SK-N-SH (cell line): ENCODE results near the gene SH3TC1. TPM values are rescaled to one million over a fixed set of nuclear protein-coding genes. Genes with fewer than 3 reads are reported as not detected.

Experiments
- CTCF ChIA-PET: fragments of 300-600, 350-600 bp; formaldehyde crosslinking; extraction: SDS; loops from one replicate; lab custom pipeline; 2021; lab: Yijun Ruan, JAX
- POLR2A ChIA-PET: fragments of 350-600 bp; sonication (Branson Sonifier 250); formaldehyde crosslinking; extraction: SDS; loops from one replicate; lab custom pipeline; 2020; ENCODE audit warnings: antibody characterized with exemption, inconsistent platforms; lab: Yijun Ruan, JAX
- DNase-seq: peaks from one replicate; pipeline ENCODE4 v3.0.0; 2012
- H2AFZ ChIP-seq: fragments of 200-600 bp; sonication (generic); 2 replicates; pipeline ENCODE4 v1.8.1; 2016; ENCODE audit warnings: antibody characterized with exemption, mild to moderate bottlenecking, low read depth
- H3F3A ChIP-seq: fragments of 200-600 bp; sonication (generic); replicated peaks from 2 replicates; pipeline ENCODE3; 2016; ENCODE audit warnings: antibody characterized with exemption, mild to moderate bottlenecking; ENCODE audit not compliant: insufficient read depth
- H3K27ac ChIP-seq, 2 experiments: fragments of 200-500 bp in 1 of 2; fragments of 200-600 bp in 1 of 2; sonication (Bioruptor generic) in 1 of 2; sonication (generic), shearing (Covaris generic) in 1 of 2; 2 replicates each; pipeline versions ENCODE4 v1.5.1 to v1.6.1; 2014 to 2016; ENCODE audit warnings: low read depth in 2 of 2, inconsistent platforms in 1 of 2, low read length in 1 of 2, mild to moderate bottlenecking in 1 of 2, mixed read lengths in 1 of 2
- H3K27me3 ChIP-seq: fragments of 200-600 bp; sonication (generic), shearing (Covaris generic); 2 replicates; pipeline ENCODE4 v1.6.1; 2016; ENCODE audit warnings: mixed run types; ENCODE audit not compliant: insufficient read depth
- H3K36me3 ChIP-seq, 2 experiments: fragments of 200-500 bp in 1 of 2; fragments of 200-600 bp in 1 of 2; sonication (Bioruptor generic) in 1 of 2; sonication (generic) in 1 of 2; replicated peaks in 1 of 2; 2 replicates each; pipeline versions ENCODE3 to v1.5.1; 2014 to 2016; ENCODE audit warnings: low read length in 1 of 2, mild to moderate bottlenecking in 1 of 2; ENCODE audit not compliant: insufficient read depth in 2 of 2, control insufficient read depth in 1 of 2
- H3K4me1 ChIP-seq, 2 experiments: fragments of 200-500 bp in 1 of 2; fragments of 200-600 bp in 1 of 2; sonication (Bioruptor generic) in 1 of 2; sonication (generic), shearing (Covaris generic) in 1 of 2; 2 replicates each; pipeline versions ENCODE4 v1.5.1 to v1.6.1; 2014 to 2016; ENCODE audit warnings: low read depth in 1 of 2, low read length in 1 of 2, mixed run types in 1 of 2; ENCODE audit not compliant: insufficient read depth in 2 of 2, control insufficient read depth in 1 of 2
- H3K4me2 ChIP-seq: fragments of 200-600 bp; sonication (generic), shearing (Covaris generic); 2 replicates; pipeline ENCODE4 v1.6.1; 2017; ENCODE audit warnings: mixed run types
- H3K4me3 ChIP-seq, 2 experiments: fragments of 200-500 bp in 1 of 2; fragments of 200-600 bp in 1 of 2; sonication (Bioruptor generic) in 1 of 2; sonication (generic), shearing (Covaris generic) in 1 of 2; 2 replicates each; pipeline versions ENCODE4 v1.5.1 to v1.8.1; 2014 to 2016; ENCODE audit warnings: low read depth in 2 of 2, inconsistent platforms in 1 of 2, low read length in 1 of 2, mild to moderate bottlenecking in 1 of 2, mixed read lengths in 1 of 2, moderate library complexity in 1 of 2
- H3K79me2 ChIP-seq: fragments of 200-600 bp; sonication (generic); 2 replicates; pipeline ENCODE4 v1.8.1; 2017; ENCODE audit warnings: mild to moderate bottlenecking; ENCODE audit not compliant: insufficient read depth
- H3K9ac ChIP-seq: fragments of 200-600 bp; sonication (generic); 2 replicates; pipeline ENCODE4 v1.6.1; 2017; ENCODE audit warnings: mixed run types
- H3K9me2 ChIP-seq: fragments of 200-600 bp; sonication (generic); 2 replicates; pipeline ENCODE4 v1.6.1; 2017; ENCODE audit warnings: mixed run types
- H3K9me3 ChIP-seq: fragments of 200-600 bp; sonication (generic); 2 replicates; pipeline ENCODE4 v1.6.1; 2017; ENCODE audit warnings: mixed run types, mild to moderate bottlenecking, moderate library complexity
- H4K20me1 ChIP-seq: fragments of 200-600 bp; sonication (generic); 2 replicates; pipeline ENCODE4 v1.6.1; 2017; ENCODE audit warnings: mild to moderate bottlenecking, mixed run types; ENCODE audit not compliant: insufficient read depth
- EP300 ChIP-seq, 2 experiments: IDR thresholded peaks; 2 replicates each; pipeline versions ENCODE4 v1.4.0 to v1.6.1; 2012; ENCODE audit warnings: borderline replicate concordance in 1 of 2, low read depth in 1 of 2, low read length in 1 of 2
- EZH2phosphoT487 ChIP-seq: fragments of 200-600 bp; sonication (generic); IDR thresholded peaks from 2 replicates; pipeline ENCODE4 v1.6.1; 2017; ENCODE audit warnings: low read depth, mixed run types, mild to moderate bottlenecking, antibody characterized with exemption, moderate library complexity, borderline replicate concordance
- FOXJ3 ChIP-seq: sonication (generic); formaldehyde crosslinking; IDR thresholded peaks from 2 replicates; pipeline ENCODE4 v1.5.1; 2020; ENCODE audit warnings: mild to moderate bottlenecking, missing genetic modification reagents
- GABPA ChIP-seq: IDR thresholded peaks from 2 replicates; pipeline ENCODE4 v1.4.0; 2012; ENCODE audit warnings: low read depth, mild to moderate bottlenecking
- JUND ChIP-seq: IDR thresholded peaks from 2 replicates; pipeline ENCODE4 v1.4.0; 2012
- MEF2A ChIP-seq: IDR thresholded peaks from 2 replicates; pipeline ENCODE4 v1.4.0; 2012; ENCODE audit warnings: low read depth, borderline replicate concordance
- NFIC ChIP-seq: IDR thresholded peaks from 2 replicates; pipeline ENCODE4 v1.4.0; 2012; ENCODE audit warnings: borderline replicate concordance
- POLR2AphosphoS5 ChIP-seq: IDR thresholded peaks from 2 replicates; pipeline ENCODE4 v1.6.1; 2012; ENCODE audit warnings: low read depth, low read length
- RAD21 ChIP-seq: IDR thresholded peaks from 2 replicates; pipeline ENCODE4 v1.6.1; 2012; ENCODE audit warnings: mild to moderate bottlenecking, low read length
- RFX5 ChIP-seq: IDR thresholded peaks from 2 replicates; pipeline ENCODE4 v1.6.1; 2012; ENCODE audit warnings: mild to moderate bottlenecking, improper control_type of control experiment, low read length
- SMC3 ChIP-seq: IDR thresholded peaks from 2 replicates; pipeline ENCODE4 v1.6.1; 2012; ENCODE audit warnings: low read depth, low read length, improper control_type of control experiment
- TAF1 ChIP-seq: IDR thresholded peaks from 2 replicates; pipeline ENCODE4 v1.6.1; 2012; ENCODE audit warnings: low read depth, mild to moderate bottlenecking, low read length, moderate library complexity, borderline replicate concordance
- TCF12 ChIP-seq: IDR thresholded peaks from 2 replicates; pipeline ENCODE4 v1.4.0; 2012
- YY1 ChIP-seq: IDR thresholded peaks from 2 replicates; pipeline ENCODE4 v1.4.0; 2012; ENCODE audit warnings: low read depth, mild to moderate bottlenecking
- WGBS: methylation state at CpG from one replicate; pipeline ENCODE4 v1.1.6; 2017; ENCODE audit warnings: low lambda C conversion rate; 5-methylcytosine and 5-hydroxymethylcytosine counted together
- polyA plus RNA-seq, 3 experiments: library from polyadenylated mRNA; depleted of rRNA; stranded (reverse); fragments of >200 nt; gene quantifications; 2 replicates each; pipeline ENCODE4 v1.2.3, GENCODE V29; 2012
- TF ChIP-seq, protein P1 (sequence below): IDR thresholded peaks from 2 replicates; pipeline ENCODE4; 2012
- TF ChIP-seq, protein P2 (sequence below): IDR thresholded peaks from 2 replicates; pipeline ENCODE4 v1.4.0; 2012; ENCODE audit warnings: low read depth
- TF ChIP-seq, protein P3 (sequence below): fragments of 200-600 bp; sonication (generic); IDR thresholded peaks from 2 replicates; pipeline ENCODE4 v1.6.1; 2017; ENCODE audit warnings: antibody characterized with exemption, mild to moderate bottlenecking, moderate library complexity
- TF ChIP-seq, protein P4 (sequence below): IDR thresholded peaks from 2 replicates; pipeline ENCODE4 v1.4.0; 2012; ENCODE audit warnings: low read depth, borderline replicate concordance
- TF ChIP-seq, protein P5 (sequence below): fragments of 150-350 bp; IDR thresholded peaks from 2 replicates; pipeline ENCODE4 v1.6.1; 2017; ENCODE audit warnings: antibody characterized with exemption, low read length, low read depth, borderline replicate concordance

SH3TC1 gene
- polyA plus RNA-seq, 1 of the 3 experiments (the other 2 are of a cell fraction) = 2.7 TPM

DNA sequence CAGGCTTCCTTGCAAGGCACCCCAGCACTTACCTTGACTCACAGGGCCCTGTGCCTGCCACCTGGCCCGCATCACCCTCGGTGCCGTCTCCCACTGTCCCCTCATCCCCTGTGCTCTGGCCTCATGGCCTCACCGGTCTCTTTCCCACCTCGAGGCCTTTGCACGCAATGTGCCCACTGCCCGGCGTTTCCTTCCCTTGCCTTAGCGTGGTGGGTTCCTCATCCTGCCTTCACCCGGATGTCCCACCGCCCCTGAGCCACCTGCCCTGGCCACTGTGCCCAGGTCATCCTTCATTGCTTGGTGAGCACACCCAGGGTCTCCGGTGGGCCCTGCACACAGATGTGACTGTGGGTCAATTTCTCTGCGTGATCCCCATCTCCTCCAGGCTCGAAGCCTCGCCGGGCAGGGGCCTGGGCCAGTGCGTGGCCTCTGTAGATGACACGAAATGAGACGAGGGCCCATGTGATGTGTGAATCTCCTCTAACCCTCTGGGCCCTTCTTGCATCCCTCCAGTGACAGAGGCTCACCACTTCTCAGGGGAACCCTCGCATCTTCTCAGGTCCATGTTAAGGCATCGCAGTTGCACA, 75.1 kb downstream of the SH3TC1 start:
- Histone ChIP-seq H4K20me1 (no peaks in the 10 kb centered on the region), H3K27me3 (no peaks in the 10 kb centered on the region), H2AFZ (no peak overlapping the region), H3K4me1 (peaks cover 37 to 39% of the 10 kb centered on the region in 2 experiments), H3K79me2 (no peaks in the 10 kb centered on the region), H3K4me2 (peak overlapping the region; percentile 60; the same call in 1 of the 2 replicates), H3K36me3 (no peaks in the 10 kb centered on the region), H3F3A (peaks cover 8% of the 10 kb centered on the region), H3K4me3 (no peak overlapping the region), H3K9ac (no peak overlapping the region), H3K27ac (peak overlapping the region; percentile 55 to 93; a peak in 3 of 4 replicates), H3K9me2 (no peaks in the 10 kb centered on the region), H3K9me3 (no peaks in the 10 kb centered on the region)
- 95% methylated on average over 15 of the region's 21 CpGs for WGBS
- CTCF ChIA-PET = interaction anchor here (0.6 to 4.3 kb wide), 14 partner anchors 8 to 141 kb away, joined by 3 to 40 read pairs (median 6); no protein-coding TSS in a partner anchor
- POLR2A ChIA-PET = interaction anchor here (1.4 kb wide), 1 partner anchor 32 kb away, joined by 6 read pairs; no protein-coding TSS in a partner anchor
- no peak for DNase-seq
- no peak for TF ChIP-seq EP300 (IDR thresholded peaks at IDR 0.05; ENCODE audit: borderline replicate concordance in 1 of 2, low read depth in 1 of 2, low read length in 1 of 2)

DNA sequence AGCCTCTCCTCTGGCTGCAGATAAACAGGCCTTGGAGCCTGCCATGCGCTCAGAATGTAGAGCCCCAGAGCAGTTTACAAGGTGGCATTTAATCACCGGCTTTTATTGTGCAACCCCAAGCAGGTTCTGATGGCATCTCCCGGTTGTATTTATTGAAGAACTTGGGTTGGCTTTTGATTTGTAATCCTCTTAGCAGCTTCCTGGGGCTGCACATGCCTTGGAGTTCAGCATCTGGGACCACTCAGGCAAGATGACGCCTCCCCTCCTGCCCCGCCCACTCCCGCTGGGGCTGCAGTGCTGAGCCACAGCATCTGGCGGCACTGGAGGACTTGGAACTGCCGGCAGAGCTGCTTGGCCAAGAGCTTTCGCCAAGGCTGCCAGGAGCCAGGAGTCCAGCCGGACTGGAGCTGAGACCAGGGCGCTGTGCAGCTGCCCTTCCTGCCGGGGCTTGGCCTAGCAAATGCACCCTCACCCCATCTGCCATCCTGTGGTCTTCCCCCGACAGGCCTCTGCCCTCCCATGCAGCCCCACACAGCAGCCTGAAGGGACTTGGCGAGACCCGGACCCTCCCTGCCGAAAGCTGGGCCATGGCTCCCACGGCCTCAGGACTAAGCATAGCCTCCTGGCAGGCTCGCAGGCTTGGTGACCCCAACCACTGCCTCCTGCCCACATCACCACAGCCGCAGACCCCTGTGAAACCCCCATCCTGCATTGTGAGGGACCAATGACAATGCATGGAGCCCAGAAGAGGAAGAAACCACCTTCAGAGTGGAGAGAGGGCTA, 75.9 kb downstream of the SH3TC1 start:
- ChIA-PET CTCF (interaction anchor here (0.6 to 4.3 kb wide), 20 partner anchors 9 to 140 kb away, joined by 3 to 40 read pairs (median 4); no protein-coding TSS in a partner anchor), POLR2A (interaction anchor here (1.4 to 1.7 kb wide), 2 partner anchors 10 to 33 kb away, joined by 4 to 6 read pairs; no protein-coding TSS in a partner anchor)
- Histone ChIP-seq H3K79me2 (no peaks in the 10 kb centered on the region), H3K36me3 (no peaks in the 10 kb centered on the region), H3K4me3 (no peak overlapping the region), H4K20me1 (no peaks in the 10 kb centered on the region), H3K9ac (no peak overlapping the region), H3K27ac (peak overlapping the region; percentile 55 to 93; a peak in 3 of 4 replicates), H3K4me2 (peak overlapping the region; percentile 62; the same call in 1 of the 2 replicates), H2AFZ (no peak overlapping the region), H3K9me2 (no peaks in the 10 kb centered on the region), H3K4me1 (peaks cover 38 to 39% of the 10 kb centered on the region in 2 experiments), H3K27me3 (no peaks in the 10 kb centered on the region), H3K9me3 (no peaks in the 10 kb centered on the region), H3F3A (peaks cover 8% of the 10 kb centered on the region)
- 34% methylated on average over 11 of the region's 19 CpGs for WGBS
- DNase-seq = peak; percentile 95
- peak; percentile 84 for TF ChIP-seq TCF12
- TF ChIP-seq MEF2A = no peak
- TF ChIP-seq SMC3 = peak; percentile 85
- no peak for TF ChIP-seq FOXJ3
- TF ChIP-seq POLR2AphosphoS5 = no peak
- TF ChIP-seq NFIC = 0 out of 2 replicates have a peak, but pooled peaks have one; percentile 36
- TF ChIP-seq, protein P1, sequence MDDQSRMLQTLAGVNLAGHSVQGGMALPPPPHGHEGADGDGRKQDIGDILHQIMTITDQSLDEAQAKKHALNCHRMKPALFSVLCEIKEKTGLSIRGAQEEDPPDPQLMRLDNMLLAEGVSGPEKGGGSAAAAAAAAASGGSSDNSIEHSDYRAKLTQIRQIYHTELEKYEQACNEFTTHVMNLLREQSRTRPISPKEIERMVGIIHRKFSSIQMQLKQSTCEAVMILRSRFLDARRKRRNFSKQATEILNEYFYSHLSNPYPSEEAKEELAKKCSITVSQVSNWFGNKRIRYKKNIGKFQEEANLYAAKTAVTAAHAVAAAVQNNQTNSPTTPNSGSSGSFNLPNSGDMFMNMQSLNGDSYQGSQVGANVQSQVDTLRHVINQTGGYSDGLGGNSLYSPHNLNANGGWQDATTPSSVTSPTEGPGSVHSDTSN = 0 out of 2 replicates have a peak, but pooled peaks have one; percentile 4
- no peak for TF ChIP-seq TAF1
- TF ChIP-seq JUND = no peak
- no peak for TF ChIP-seq GABPA
- TF ChIP-seq RFX5 = no peak
- TF ChIP-seq RAD21 = peak; percentile 85
- TF ChIP-seq, protein P2, sequence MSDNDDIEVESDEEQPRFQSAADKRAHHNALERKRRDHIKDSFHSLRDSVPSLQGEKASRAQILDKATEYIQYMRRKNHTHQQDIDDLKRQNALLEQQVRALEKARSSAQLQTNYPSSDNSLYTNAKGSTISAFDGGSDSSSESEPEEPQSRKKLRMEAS = 0 out of 2 replicates have a peak, but pooled peaks have one; percentile 47
- TF ChIP-seq, protein P3, sequence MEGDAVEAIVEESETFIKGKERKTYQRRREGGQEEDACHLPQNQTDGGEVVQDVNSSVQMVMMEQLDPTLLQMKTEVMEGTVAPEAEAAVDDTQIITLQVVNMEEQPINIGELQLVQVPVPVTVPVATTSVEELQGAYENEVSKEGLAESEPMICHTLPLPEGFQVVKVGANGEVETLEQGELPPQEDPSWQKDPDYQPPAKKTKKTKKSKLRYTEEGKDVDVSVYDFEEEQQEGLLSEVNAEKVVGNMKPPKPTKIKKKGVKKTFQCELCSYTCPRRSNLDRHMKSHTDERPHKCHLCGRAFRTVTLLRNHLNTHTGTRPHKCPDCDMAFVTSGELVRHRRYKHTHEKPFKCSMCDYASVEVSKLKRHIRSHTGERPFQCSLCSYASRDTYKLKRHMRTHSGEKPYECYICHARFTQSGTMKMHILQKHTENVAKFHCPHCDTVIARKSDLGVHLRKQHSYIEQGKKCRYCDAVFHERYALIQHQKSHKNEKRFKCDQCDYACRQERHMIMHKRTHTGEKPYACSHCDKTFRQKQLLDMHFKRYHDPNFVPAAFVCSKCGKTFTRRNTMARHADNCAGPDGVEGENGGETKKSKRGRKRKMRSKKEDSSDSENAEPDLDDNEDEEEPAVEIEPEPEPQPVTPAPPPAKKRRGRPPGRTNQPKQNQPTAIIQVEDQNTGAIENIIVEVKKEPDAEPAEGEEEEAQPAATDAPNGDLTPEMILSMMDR = peak; percentile 60
- TF ChIP-seq, protein P4, sequence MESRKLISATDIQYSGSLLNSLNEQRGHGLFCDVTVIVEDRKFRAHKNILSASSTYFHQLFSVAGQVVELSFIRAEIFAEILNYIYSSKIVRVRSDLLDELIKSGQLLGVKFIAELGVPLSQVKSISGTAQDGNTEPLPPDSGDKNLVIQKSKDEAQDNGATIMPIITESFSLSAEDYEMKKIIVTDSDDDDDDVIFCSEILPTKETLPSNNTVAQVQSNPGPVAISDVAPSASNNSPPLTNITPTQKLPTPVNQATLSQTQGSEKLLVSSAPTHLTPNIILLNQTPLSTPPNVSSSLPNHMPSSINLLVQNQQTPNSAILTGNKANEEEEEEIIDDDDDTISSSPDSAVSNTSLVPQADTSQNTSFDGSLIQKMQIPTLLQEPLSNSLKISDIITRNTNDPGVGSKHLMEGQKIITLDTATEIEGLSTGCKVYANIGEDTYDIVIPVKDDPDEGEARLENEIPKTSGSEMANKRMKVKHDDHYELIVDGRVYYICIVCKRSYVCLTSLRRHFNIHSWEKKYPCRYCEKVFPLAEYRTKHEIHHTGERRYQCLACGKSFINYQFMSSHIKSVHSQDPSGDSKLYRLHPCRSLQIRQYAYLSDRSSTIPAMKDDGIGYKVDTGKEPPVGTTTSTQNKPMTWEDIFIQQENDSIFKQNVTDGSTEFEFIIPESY = no peak
- TF ChIP-seq EP300 (IDR thresholded peaks at IDR 0.05; ENCODE audit: borderline replicate concordance in 1 of 2, low read depth in 1 of 2, low read length in 1 of 2) = peak in 1 of 2 experiments; percentile 43; a peak in 1 of 4 replicates
- TF ChIP-seq, protein P5, sequence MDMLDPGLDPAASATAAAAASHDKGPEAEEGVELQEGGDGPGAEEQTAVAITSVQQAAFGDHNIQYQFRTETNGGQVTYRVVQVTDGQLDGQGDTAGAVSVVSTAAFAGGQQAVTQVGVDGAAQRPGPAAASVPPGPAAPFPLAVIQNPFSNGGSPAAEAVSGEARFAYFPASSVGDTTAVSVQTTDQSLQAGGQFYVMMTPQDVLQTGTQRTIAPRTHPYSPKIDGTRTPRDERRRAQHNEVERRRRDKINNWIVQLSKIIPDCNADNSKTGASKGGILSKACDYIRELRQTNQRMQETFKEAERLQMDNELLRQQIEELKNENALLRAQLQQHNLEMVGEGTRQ = no peak
- TF ChIP-seq YY1 = no peak
- TF ChIP-seq EZH2phosphoT487 = no peak
